Measurements from ENCODE around the gene THRAP3.

DNA sequence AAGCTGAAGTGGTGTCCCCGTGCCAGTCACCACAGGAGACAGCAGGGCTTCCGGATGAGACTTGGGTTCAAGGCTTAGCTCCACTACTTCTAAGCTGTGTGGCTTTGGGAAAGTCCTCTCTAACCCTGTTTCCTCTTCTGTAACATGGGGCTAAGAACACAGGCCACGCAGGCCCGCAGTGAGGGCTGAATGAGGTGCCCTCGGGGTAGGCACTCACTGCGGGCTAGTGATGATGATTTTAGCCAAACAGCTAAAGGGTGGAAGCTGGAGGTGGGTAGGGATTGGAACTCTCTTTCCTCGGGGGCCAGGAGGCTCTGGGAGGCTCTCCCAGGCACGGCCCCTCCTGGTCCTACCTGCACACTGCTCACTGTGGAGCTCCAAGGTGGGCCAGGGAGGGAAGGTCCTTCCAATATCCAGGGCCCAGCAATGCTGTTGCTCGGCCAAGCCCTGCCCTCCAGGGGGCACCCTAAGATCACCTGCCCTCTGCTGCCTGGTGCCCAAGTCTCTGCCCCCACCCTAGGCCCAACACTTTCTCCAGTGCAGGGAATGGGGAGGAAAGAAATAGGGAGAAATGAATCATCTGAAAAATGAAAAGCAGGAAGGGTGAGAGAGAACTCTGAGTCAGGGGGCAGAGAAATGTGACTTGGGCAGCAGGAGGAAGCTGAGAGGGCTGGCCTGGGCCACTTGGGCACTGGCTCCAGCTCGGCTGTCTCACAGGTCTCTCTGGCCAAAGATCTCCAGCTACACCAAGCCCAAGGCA lies 118.4 kb downstream of the THRAP3 start:
- TF ChIP-seq POLR2A (IDR thresholded peaks at IDR 0.05; ENCODE audit: low read depth, low read length) (no peak), POLR2AphosphoS5 (IDR thresholded peaks at IDR 0.05; ENCODE audit: low read depth, low read length) (no peak), TAF1 (IDR thresholded peaks at IDR 0.05; ENCODE audit: borderline replicate concordance, low read depth, low read length) (no peak)

Data from GM12892 (cell line).